GM12878 (cell line): Measurements from ENCODE around the gene PDE11A. TPM values are rescaled to one million over a fixed set of nuclear protein-coding genes. Genes with fewer than 3 reads are reported as not detected.

Experiments
- ATAC-seq: fragments of 200-7000 bp; cut with Tn5 transposase; 3 replicates; pipeline ENCODE4 v1.9.1; 2020; ENCODE audit warnings: mild to moderate bottlenecking, moderate library complexity
- BruUV-seq: library from RNA; stranded (reverse); fragments of 400-500 nt; replicated peaks from 2 replicates; lab custom pipeline; 2021; lab: Mats Ljungman, UMichigan
- CTCF ChIA-PET: fragments of 300-600 bp; sonication (Branson Sonifier 250); formaldehyde crosslinking; extraction: SDS; loops from one replicate; lab custom pipeline; 2021; ENCODE audit warnings: inconsistent platforms; lab: Yijun Ruan, JAX
- POLR2A ChIA-PET: fragments of 350-600 bp; formaldehyde crosslinking; extraction: SDS; loops from one replicate; lab custom pipeline; 2021; ENCODE audit warnings: inconsistent platforms; lab: Charles Lee
- RAD21 ChIA-PET: fragments of 300-600 bp; sonication (Branson Sonifier 250); formaldehyde crosslinking; loops from one replicate; lab custom pipeline; 2023; ENCODE audit warnings: antibody characterized with exemption; ENCODE audit not compliant: unreplicated experiment; lab: Charles Lee
- SMC1A ChIA-PET: fragments of 300-600 bp; sonication (Branson Sonifier 250); formaldehyde crosslinking; loops from one replicate; lab custom pipeline; 2023; ENCODE audit not compliant: unreplicated experiment, uncharacterized antibody; lab: Charles Lee
- DNase-seq: peaks from one replicate; pipeline ENCODE4 v3.0.0-alpha.2; 2011; ENCODE audit warnings: low read depth, low spot score
- FAIRE-seq: peaks from 3 replicates; lab custom pipeline; 2011; peaks lifted over from hg19 to GRCh38; lab: Jason Lieb, UNC
- H2AFZ ChIP-seq: 2 replicates; pipeline ENCODE4 v1.6.0; 2011; ENCODE audit warnings: low read depth, low read length, control low read depth; ENCODE audit not compliant: control insufficient read depth
- H3K27ac ChIP-seq: 2 replicates; pipeline ENCODE4 v1.5.1; 2011; ENCODE audit warnings: control low read depth; ENCODE audit not compliant: control insufficient read depth, insufficient read depth
- H3K27me3 ChIP-seq, 2 experiments: replicated peaks in 1 of 2; 2 replicates each; pipeline versions ENCODE4 v1.6.0 to v1.6.1; 2011; ENCODE audit warnings: low read length in 1 of 2; ENCODE audit not compliant: control insufficient read depth in 2 of 2, insufficient read depth in 2 of 2
- H3K36me3 ChIP-seq, 2 experiments: 2 replicates each; pipeline ENCODE4 v1.5.1; 2011; ENCODE audit warnings: low read length in 1 of 2; ENCODE audit not compliant: control insufficient read depth in 2 of 2, insufficient read depth in 2 of 2
- H3K4me1 ChIP-seq: 2 replicates; pipeline ENCODE4 v1.6.1; 2011; ENCODE audit warnings: mild to moderate bottlenecking, low read length, moderate library complexity, mixed read lengths; ENCODE audit not compliant: control insufficient read depth, insufficient read depth
- H3K4me2 ChIP-seq: 2 replicates; pipeline ENCODE4 v1.6.0; 2011; ENCODE audit warnings: control low read depth; ENCODE audit not compliant: control insufficient read depth, insufficient read depth
- H3K4me3 ChIP-seq: fragments of 200-600 bp; sonication (generic); 2 replicates; pipeline ENCODE4 v1.5.1; 2016
- H3K79me2 ChIP-seq: 2 replicates; pipeline ENCODE4 v1.6.0; 2011; ENCODE audit warnings: low read length; ENCODE audit not compliant: control insufficient read depth, insufficient read depth
- H3K9ac ChIP-seq: 2 replicates; pipeline ENCODE4 v1.8.0; 2011; ENCODE audit warnings: low read length, control low read depth, mixed read lengths; ENCODE audit not compliant: control insufficient read depth, insufficient read depth
- H3K9me3 ChIP-seq: replicated peaks from 3 replicates; pipeline ENCODE4 v1.5.1; 2011; ENCODE audit warnings: mild to moderate bottlenecking, low read length; ENCODE audit not compliant: control insufficient read depth, insufficient read depth
- H4K20me1 ChIP-seq: 2 replicates; pipeline ENCODE4 v1.6.0; 2011; ENCODE audit not compliant: control insufficient read depth, insufficient read depth
- CHD2 ChIP-seq: IDR thresholded peaks from 2 replicates; pipeline ENCODE4 v1.6.1; 2011; ENCODE audit warnings: low read depth, low read length, improper control_type of control experiment, borderline replicate concordance
- EED ChIP-seq: sonication (generic); IDR thresholded peaks from 2 replicates; pipeline ENCODE4 v1.6.1; 2016; ENCODE audit warnings: antibody characterized with exemption, low read depth
- IKZF1 ChIP-seq: fragments of 450-650 bp; conservative IDR thresholded peaks from 2 replicates; pipeline ENCODE4 v1.6.1; 2017; ENCODE audit warnings: antibody characterized with exemption, mild to moderate bottlenecking
- IKZF2 ChIP-seq, 2 experiments: fragments of 450-650 bp; IDR thresholded peaks; 2 replicates each; pipeline ENCODE4 v1.6.1; 2017; ENCODE audit warnings: mild to moderate bottlenecking in 2 of 2, moderate library complexity in 2 of 2
- IRF4 ChIP-seq: IDR thresholded peaks from 2 replicates; pipeline ENCODE4 v1.6.1; 2011; ENCODE audit warnings: low read depth, low read length
- MTA2 ChIP-seq: fragments of 450-650 bp; IDR thresholded peaks from 2 replicates; pipeline ENCODE4 v1.6.1; 2016; ENCODE audit warnings: low read depth, mild to moderate bottlenecking, moderate library complexity
- MXI1 ChIP-seq: fragments of 150-350 bp; IDR thresholded peaks from 2 replicates; pipeline ENCODE4 v1.6.1; 2011; ENCODE audit warnings: low read depth, mild to moderate bottlenecking, inconsistent platforms, low read length, improper control_type of control experiment
- NFYA ChIP-seq: IDR thresholded peaks from 2 replicates; pipeline ENCODE4 v1.6.1; 2011; ENCODE audit warnings: low read depth, mild to moderate bottlenecking, low read length, improper control_type of control experiment, borderline replicate concordance
- RELA ChIP-seq: fragments of 450-650 bp; IDR thresholded peaks from 2 replicates; pipeline ENCODE4 v1.8.0; 2014; ENCODE audit warnings: borderline replicate concordance; ENCODE audit not compliant: partially characterized antibody
- SIX5 ChIP-seq: IDR thresholded peaks from 2 replicates; pipeline ENCODE4 v1.6.1; 2011; ENCODE audit warnings: mild to moderate bottlenecking, low read depth, low read length, moderate library complexity; ENCODE audit not compliant: severe bottlenecking
- SMAD1 ChIP-seq: fragments of 450-650 bp; IDR thresholded peaks from 2 replicates; pipeline ENCODE4 v1.6.1; 2018; ENCODE audit warnings: mild to moderate bottlenecking, low read depth; ENCODE audit not compliant: partially characterized antibody
- SPI1 ChIP-seq: IDR thresholded peaks from 2 replicates; pipeline ENCODE4 v1.6.1; 2011; ENCODE audit warnings: low read depth, mild to moderate bottlenecking, low read length, moderate library complexity, borderline replicate concordance; ENCODE audit not compliant: insufficient read depth
- SUPT20H ChIP-seq: IDR thresholded peaks from 2 replicates; pipeline ENCODE4 v1.6.1; 2011; ENCODE audit warnings: low read depth, mild to moderate bottlenecking, low read length, moderate library complexity, borderline replicate concordance; ENCODE audit not compliant: control insufficient read depth
- ZNF24 ChIP-seq: fragments of 450-650 bp; IDR thresholded peaks from 2 replicates; pipeline ENCODE4 v1.6.1; 2017; ENCODE audit warnings: antibody characterized with exemption, mild to moderate bottlenecking
- WGBS: methylation state at CpG from one replicate; pipeline ENCODE4 v1.1.6; 2016; ENCODE audit warnings: low lambda C conversion rate; ENCODE audit not compliant: insufficient replicate concordance, insufficient coverage; ENCODE audit errors: missing lambda C conversion rate; 5-methylcytosine and 5-hydroxymethylcytosine counted together
- in situ Hi-C: fragments of 300-500 bp; cut with MboI; formaldehyde crosslinking; loops from 9 replicates; pipeline ENCODE4 v1.14.3; 2018; ENCODE audit warnings: mixed read lengths
- intact Hi-C: fragments of 100-400 bp; cut with micrococcal nuclease; formaldehyde crosslinking; loops from one replicate; pipeline ENCODE4 v1.14.2; 2022; ENCODE audit not compliant: unreplicated experiment
- polyA plus RNA-seq, 11 experiments: library from polyadenylated mRNA; depleted of rRNA in 4 of 11; unstranded in 6 of 11; stranded (reverse) in 5 of 11; fragments of >200 nt; fragmentation: Nextera tagmentation in 4 of 11; fragmentation: Illumina TruSeq in 1 of 11; extraction: Ambion mirVana in 4 of 11; extraction: Trizol in 1 of 11; gene quantifications; 1 replicate in 1 of 11; 2 replicates in 10 of 11; pipeline versions ENCODE4 v1.2.1 to v1.2.3, GENCODE V29; 2011 to 2016; ENCODE audit warnings: inconsistent platforms in 2 of 11, missing spikeins in 2 of 11, low read depth in 1 of 11
- total RNA-seq, 4 experiments: library from RNA; depleted of rRNA in 3 of 4; stranded (reverse); fragments of >200 nt in 3 of 4; fragmentation: Illumina TruSeq in 1 of 4; extraction: Trizol in 1 of 4; gene quantifications; 2 replicates each; pipeline versions ENCODE4 v1.2.1 to v1.2.3, GENCODE V29; 2013 to 2021

The PDE11A gene
- total and polyA plus RNA-seq, 10 of the 15 experiments (the other 5 are each of a cell fraction or from before 2014, with no cell fraction given), result 0.01 to 0.17 (median 0.06) TPM; not detected in 5

GRCh38 chr2:178044836-178045235 lies 27.7 kb downstream of the PDE11A start:
- no peak for FAIRE-seq
- Histone ChIP-seq H3K9me3 (no peaks in the 10 kb centered on the region), H4K20me1 (no peaks in the 10 kb centered on the region), H3K4me1 (no peaks in the 10 kb centered on the region), H3K9ac (no peak overlapping the region), H2AFZ (no peak overlapping the region), H3K4me3 (no peak overlapping the region), H3K4me2 (no peak overlapping the region), H3K79me2 (no peaks in the 10 kb centered on the region)
- in situ Hi-C loops, result no loop called here
- ChIA-PET SMC1A (no interaction called here), RAD21 (no interaction called here), CTCF (no interaction called here), POLR2A (no interaction called here)
- WGBS, result 100% methylated on average over 1 of the region's 1 CpG
- no peak for DNase-seq
- ATAC-seq, result no peak
- TF ChIP-seq EED (no peak), SIX5 (no peak), IRF4 (no peak), IKZF2 (IDR thresholded peaks at IDR 0.05) (no peak), MTA2 (no peak), ZNF24 (no peak), IKZF1 (no peak), SUPT20H (no peak), MXI1 (no peak), RELA (no peak), CHD2 (no peak), SPI1 (no peak), NFYA (no peak), SMAD1 (no peak)
- TF ChIP-seq, all 136 proteins: peak for 0
- no TSS peak for BruUV-seq
- Histone ChIP-seq H3K27me3 (no peaks in the 10 kb centered on the region; a peak in 1 of 4 replicates), H3K36me3 (no peaks in the 10 kb centered on the region), H3K27ac (no peak overlapping the region)
- intact Hi-C loops, result no loop called here
